ENCODE data around the gene PPP2R2C. TPM values are rescaled to one million over a fixed set of nuclear protein-coding genes. Genes with fewer than 3 reads are reported as not detected.

Gene PPP2R2C
- total and polyA plus RNA-seq, 2 experiments from 2014 or later = 1.3 to 9.2 TPM

GRCh38 chr4:6328526-6328925 is 143.9 kb downstream of the PPP2R2C start:
- TF ChIP-seq, protein P1, sequence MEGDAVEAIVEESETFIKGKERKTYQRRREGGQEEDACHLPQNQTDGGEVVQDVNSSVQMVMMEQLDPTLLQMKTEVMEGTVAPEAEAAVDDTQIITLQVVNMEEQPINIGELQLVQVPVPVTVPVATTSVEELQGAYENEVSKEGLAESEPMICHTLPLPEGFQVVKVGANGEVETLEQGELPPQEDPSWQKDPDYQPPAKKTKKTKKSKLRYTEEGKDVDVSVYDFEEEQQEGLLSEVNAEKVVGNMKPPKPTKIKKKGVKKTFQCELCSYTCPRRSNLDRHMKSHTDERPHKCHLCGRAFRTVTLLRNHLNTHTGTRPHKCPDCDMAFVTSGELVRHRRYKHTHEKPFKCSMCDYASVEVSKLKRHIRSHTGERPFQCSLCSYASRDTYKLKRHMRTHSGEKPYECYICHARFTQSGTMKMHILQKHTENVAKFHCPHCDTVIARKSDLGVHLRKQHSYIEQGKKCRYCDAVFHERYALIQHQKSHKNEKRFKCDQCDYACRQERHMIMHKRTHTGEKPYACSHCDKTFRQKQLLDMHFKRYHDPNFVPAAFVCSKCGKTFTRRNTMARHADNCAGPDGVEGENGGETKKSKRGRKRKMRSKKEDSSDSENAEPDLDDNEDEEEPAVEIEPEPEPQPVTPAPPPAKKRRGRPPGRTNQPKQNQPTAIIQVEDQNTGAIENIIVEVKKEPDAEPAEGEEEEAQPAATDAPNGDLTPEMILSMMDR (conservative IDR thresholded peaks at IDR 0.05; ENCODE audit: low read depth in 2 of 2) = no peak
- TF ChIP-seq, protein P2, sequence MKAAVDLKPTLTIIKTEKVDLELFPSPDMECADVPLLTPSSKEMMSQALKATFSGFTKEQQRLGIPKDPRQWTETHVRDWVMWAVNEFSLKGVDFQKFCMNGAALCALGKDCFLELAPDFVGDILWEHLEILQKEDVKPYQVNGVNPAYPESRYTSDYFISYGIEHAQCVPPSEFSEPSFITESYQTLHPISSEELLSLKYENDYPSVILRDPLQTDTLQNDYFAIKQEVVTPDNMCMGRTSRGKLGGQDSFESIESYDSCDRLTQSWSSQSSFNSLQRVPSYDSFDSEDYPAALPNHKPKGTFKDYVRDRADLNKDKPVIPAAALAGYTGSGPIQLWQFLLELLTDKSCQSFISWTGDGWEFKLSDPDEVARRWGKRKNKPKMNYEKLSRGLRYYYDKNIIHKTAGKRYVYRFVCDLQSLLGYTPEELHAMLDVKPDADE (IDR thresholded peaks at IDR 0.05) = no peak
- no peak for TF ChIP-seq JUNB (IDR thresholded peaks at IDR 0.05; ENCODE audit: unreplicated experiment)
- TF ChIP-seq, protein P3, sequence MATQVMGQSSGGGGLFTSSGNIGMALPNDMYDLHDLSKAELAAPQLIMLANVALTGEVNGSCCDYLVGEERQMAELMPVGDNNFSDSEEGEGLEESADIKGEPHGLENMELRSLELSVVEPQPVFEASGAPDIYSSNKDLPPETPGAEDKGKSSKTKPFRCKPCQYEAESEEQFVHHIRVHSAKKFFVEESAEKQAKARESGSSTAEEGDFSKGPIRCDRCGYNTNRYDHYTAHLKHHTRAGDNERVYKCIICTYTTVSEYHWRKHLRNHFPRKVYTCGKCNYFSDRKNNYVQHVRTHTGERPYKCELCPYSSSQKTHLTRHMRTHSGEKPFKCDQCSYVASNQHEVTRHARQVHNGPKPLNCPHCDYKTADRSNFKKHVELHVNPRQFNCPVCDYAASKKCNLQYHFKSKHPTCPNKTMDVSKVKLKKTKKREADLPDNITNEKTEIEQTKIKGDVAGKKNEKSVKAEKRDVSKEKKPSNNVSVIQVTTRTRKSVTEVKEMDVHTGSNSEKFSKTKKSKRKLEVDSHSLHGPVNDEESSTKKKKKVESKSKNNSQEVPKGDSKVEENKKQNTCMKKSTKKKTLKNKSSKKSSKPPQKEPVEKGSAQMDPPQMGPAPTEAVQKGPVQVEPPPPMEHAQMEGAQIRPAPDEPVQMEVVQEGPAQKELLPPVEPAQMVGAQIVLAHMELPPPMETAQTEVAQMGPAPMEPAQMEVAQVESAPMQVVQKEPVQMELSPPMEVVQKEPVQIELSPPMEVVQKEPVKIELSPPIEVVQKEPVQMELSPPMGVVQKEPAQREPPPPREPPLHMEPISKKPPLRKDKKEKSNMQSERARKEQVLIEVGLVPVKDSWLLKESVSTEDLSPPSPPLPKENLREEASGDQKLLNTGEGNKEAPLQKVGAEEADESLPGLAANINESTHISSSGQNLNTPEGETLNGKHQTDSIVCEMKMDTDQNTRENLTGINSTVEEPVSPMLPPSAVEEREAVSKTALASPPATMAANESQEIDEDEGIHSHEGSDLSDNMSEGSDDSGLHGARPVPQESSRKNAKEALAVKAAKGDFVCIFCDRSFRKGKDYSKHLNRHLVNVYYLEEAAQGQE (IDR thresholded peaks at IDR 0.05; ENCODE audit: unreplicated experiment) = no peak
- no peak for TF ChIP-seq CREB1 (CRISPR knock-in tag; IDR thresholded peaks at IDR 0.05; ENCODE audit: low read depth)
- TF ChIP-seq STAT1 (IDR thresholded peaks at IDR 0.05; ENCODE audit: unreplicated experiment) = no peak
- TF ChIP-seq POLR2AphosphoS5 (IDR thresholded peaks at IDR 0.05; ENCODE audit: low read depth) = no peak
- no peak for TF ChIP-seq NANOG (IDR thresholded peaks at IDR 0.05; ENCODE audit: borderline replicate concordance)
- H3K4me1 Mint-ChIP-seq = peaks cover 5% of the 10 kb centered on the region; the same call in 2 of the 3 replicates

More at GRCh38 chr4:6328526-6328925, 143.9 kb downstream of the PPP2R2C start:
- Histone ChIP-seq H2AFZ (no peak overlapping the region), H3K27me3 (ENCODE audit: insufficient read depth) (no peaks in the 10 kb centered on the region), H3K4me1 (ENCODE audit: insufficient read depth) (no peaks in the 10 kb centered on the region), H3K4me2 (no peak overlapping the region), H3K27ac (ENCODE audit: low read depth) (no peak overlapping the region), H3K36me3 (ENCODE audit: insufficient read depth) (no peaks in the 10 kb centered on the region), H4K20me1 (replicated peaks; ENCODE audit: insufficient read depth) (no peaks in the 10 kb centered on the region), H3K9me2 (ENCODE audit: insufficient read depth) (no peaks in the 10 kb centered on the region), H3K79me2 (replicated peaks; ENCODE audit: insufficient read depth) (no peaks in the 10 kb centered on the region), H3F3A (replicated peaks; ENCODE audit: low read depth) (no peaks in the 10 kb centered on the region), H3K4me3 (no peak overlapping the region)
- Mint-ChIP-seq H3K9me3 (peaks cover 14% of the 10 kb centered on the region; the same call in 2 of the 3 replicates), H3K27me3 (ENCODE audit: insufficient read depth, low read depth, poor library complexity) (peaks cover 14% of the 10 kb centered on the region), H3K27ac (no peak overlapping the region), H3K4me3 (no peak overlapping the region), H3K36me3 (ENCODE audit: low read depth) (peaks cover 12% of the 10 kb centered on the region; the same call in 1 of the 3 replicates)
- DNase-seq (ENCODE audit: low spot score) = no peak
- no peak for ATAC-seq

Data from GM23338 (cell line).